A549 (cell line): ENCODE measurements around the gene PROCR. TPM values are rescaled to one million over a fixed set of nuclear protein-coding genes. Genes with fewer than 3 reads are reported as not detected.
"Not testable (repeated sequence)": the region's sequence is repeated elsewhere in the genome, so short reads cannot be mapped to it uniquely, and the experiment has no call there.

Experiments
- ATAC-seq, 2 experiments: fragments of 200-7000 bp in 1 of 2; fragments of >200 bp in 1 of 2; cut with Nextera tagmentation in 1 of 2; cut with Tn5 transposase in 1 of 2; 3 replicates each; pipeline versions ENCODE4 v1.8.0 to v1.9.1; 2018 to 2020; ENCODE audit warnings: mild to moderate bottlenecking in 1 of 2, moderate library complexity in 1 of 2
- CTCF ChIA-PET: fragments of 300-600 bp; sonication (Branson Sonifier 250); formaldehyde crosslinking; extraction: SDS; loops from one replicate; lab custom pipeline; 2021; ENCODE audit warnings: antibody characterized with exemption, inconsistent platforms; lab: Yijun Ruan, JAX
- POLR2A ChIA-PET: fragments of 350-600 bp; formaldehyde crosslinking; extraction: SDS; loops from one replicate; lab custom pipeline; 2021; ENCODE audit warnings: antibody characterized with exemption, inconsistent platforms; lab: Yijun Ruan, JAX
- DNase-seq, 2 experiments: peaks; one replicate each; pipeline versions ENCODE4 v3.0.0 to v3.0.0-alpha.2; 2011 to 2016; ENCODE audit warnings: low read depth in 1 of 2, low spot score in 1 of 2
- FAIRE-seq: peaks from 2 replicates; lab custom pipeline; 2011; peaks lifted over from hg19 to GRCh38; lab: Jason Lieb, UNC
- H3K27ac ChIP-seq, 2 experiments: fragments of >200 bp; sonication (Bioruptor Twin); formaldehyde crosslinking; 3 replicates each; pipeline ENCODE4 v1.5.1; 2016 to 2017
- H3K4me1 ChIP-seq: fragments of >200 bp; sonication (Bioruptor Twin); formaldehyde crosslinking; 3 replicates; pipeline ENCODE4 v1.6.1; 2016
- H3K4me2 ChIP-seq: fragments of >200 bp; sonication (Bioruptor Twin); formaldehyde crosslinking; 3 replicates; pipeline ENCODE4 v1.6.1; 2016
- H3K4me3 ChIP-seq: fragments of >200 bp; sonication (Bioruptor Twin); formaldehyde crosslinking; 3 replicates; pipeline ENCODE4 v1.5.1; 2016
- H3K9me3 ChIP-seq: fragments of >200 bp; sonication (Bioruptor Twin); formaldehyde crosslinking; 3 replicates; pipeline ENCODE4 v1.6.1; 2016
- ATOH8 ChIP-seq: fragments of 250-450 bp; sonication (Bioruptor Pico); IDR thresholded peaks from 2 replicates; pipeline ENCODE4 v1.5.0; 2020; ENCODE audit warnings: low read depth, mild to moderate bottlenecking, moderate library complexity
- BHLHE40 ChIP-seq: IDR thresholded peaks from 2 replicates; pipeline ENCODE4 v1.6.1; 2012; ENCODE audit warnings: low read depth, low read length, inconsistent platforms
- CBX2 ChIP-seq: fragments of 200-600 bp; sonication (generic); IDR thresholded peaks from 2 replicates; pipeline ENCODE4 v1.6.1; 2016; ENCODE audit warnings: low read depth, mild to moderate bottlenecking, borderline replicate concordance
- CBX8 ChIP-seq: fragments of 200-600 bp; sonication (generic); IDR thresholded peaks from 2 replicates; pipeline ENCODE4 v1.6.1; 2016
- ELK1 ChIP-seq: fragments of 150-350 bp; IDR thresholded peaks from 2 replicates; pipeline ENCODE4 v1.6.1; 2014; ENCODE audit warnings: low read depth, mild to moderate bottlenecking, low read length
- FOSB ChIP-seq: fragments of 250-450 bp; sonication (Bioruptor Pico); IDR thresholded peaks from 2 replicates; pipeline ENCODE4 v1.5.0; 2020; ENCODE audit warnings: mild to moderate bottlenecking, moderate library complexity
- HDAC2 ChIP-seq: fragments of 200-600 bp; sonication (generic); IDR thresholded peaks from 2 replicates; pipeline ENCODE4 v1.6.1; 2016
- HES2 ChIP-seq: fragments of >200 bp; sonication (Bioruptor Twin); formaldehyde crosslinking; IDR thresholded peaks from 2 replicates; pipeline ENCODE4 v1.6.1; 2016
- HEYL ChIP-seq: fragments of 250-450 bp; sonication (Bioruptor Pico); IDR thresholded peaks from 2 replicates; pipeline ENCODE4 v1.8.0; 2021; ENCODE audit warnings: mild to moderate bottlenecking, moderate library complexity
- JUNB ChIP-seq: fragments of >200 bp; sonication (Bioruptor Twin); formaldehyde crosslinking; IDR thresholded peaks from 2 replicates; pipeline ENCODE4 v1.6.1; 2016
- MYC ChIP-seq: IDR thresholded peaks from 2 replicates; pipeline ENCODE4 v1.6.1; 2012; ENCODE audit warnings: mild to moderate bottlenecking, inconsistent platforms, low read length, improper control_type of control experiment, borderline replicate concordance
- POLR2A ChIP-seq: IDR thresholded peaks from 2 replicates; pipeline ENCODE4 v1.6.1; 2012; ENCODE audit warnings: mild to moderate bottlenecking, low read length
- RAD21 ChIP-seq, 2 experiments: fragments of >200 bp in 1 of 2; sonication (Bioruptor Twin) in 1 of 2; formaldehyde crosslinking in 1 of 2; IDR thresholded peaks in 1 of 2; conservative IDR thresholded peaks in 1 of 2; 2 replicates in 1 of 2; 3 replicates in 1 of 2; pipeline ENCODE4 v1.6.1; 2012 to 2018; ENCODE audit warnings: inconsistent platforms in 1 of 2
- RARB ChIP-seq: fragments of 250-450 bp; sonication (Bioruptor Pico); IDR thresholded peaks from 2 replicates; pipeline ENCODE4 v1.8.0; 2021; ENCODE audit warnings: mild to moderate bottlenecking, moderate library complexity
- RCOR1 ChIP-seq: fragments of 150-350 bp; IDR thresholded peaks from 2 replicates; pipeline ENCODE4 v1.6.1; 2014; ENCODE audit warnings: antibody characterized with exemption, low read length, low read depth
- REST ChIP-seq: fragments of 200-600 bp; sonication (generic); IDR thresholded peaks from 2 replicates; pipeline ENCODE4 v1.6.1; 2016; ENCODE audit warnings: antibody characterized with exemption, mild to moderate bottlenecking, moderate library complexity
- TFCP2L1 ChIP-seq: fragments of 250-450 bp; sonication (Bioruptor Pico); IDR thresholded peaks from 2 replicates; pipeline ENCODE4 v1.5.0; 2021; ENCODE audit warnings: mild to moderate bottlenecking
- WGBS: methylation state at CpG from one replicate; pipeline ENCODE4 v1.1.6; 2017; ENCODE audit errors: missing lambda C conversion rate; 5-methylcytosine and 5-hydroxymethylcytosine counted together
- polyA plus RNA-seq, 4 experiments: library from polyadenylated mRNA; depleted of rRNA in 3 of 4; stranded (reverse); fragments of >200 nt; fragmentation: RNase III in 1 of 4; extraction: RNeasy Plus Mini Kit Qiagen cat#74134 plus additional on column Dnase treatment in 1 of 4; gene quantifications; 2 replicates in 3 of 4; 3 replicates in 1 of 4; pipeline ENCODE4 v1.2.3, GENCODE V29; 2011 to 2017

PROCR gene
- polyA plus RNA-seq, 2 of the 4 experiments (the other 2 are of a cell fraction) = 123 to 134 TPM

- 78% methylated on average over 2 of the region's 2 CpGs for WGBS
- Histone ChIP-seq H3K4me1 (no peaks in the 10 kb centered on the region), H3K9me3 (no peaks in the 10 kb centered on the region), H3K4me2 (no peak overlapping the region), H3K27ac (no peak overlapping the region), H3K4me3 (no peak overlapping the region)
- ATAC-seq = no peak
- ChIA-PET POLR2A (no interaction called here), CTCF (no interaction called here)
- FAIRE-seq = no peak
- DNase-seq = no peak
- no peak for TF ChIP-seq CBX2
- no peak for TF ChIP-seq HES2
- TF ChIP-seq HDAC2 = no peak
Observed at GRCh38 chr20:35155936-35156335, 15.9 kb upstream of the PROCR start.

- CTCF ChIA-PET = interaction anchor here (0.6 to 1.5 kb wide), 5 partner anchors 10 to 283 kb away, joined by 3 to 4 read pairs (median 3); partner anchors contain the start of gene EDEM2
- ATAC-seq = no peak
- WGBS = 84% methylated on average over 6 of the region's 6 CpGs
Observed at GRCh38 chr20:35156978-35157377, 14.9 kb upstream of the PROCR start.

GRCh38 chr20:35160341-35160740 is 11.5 kb upstream of the PROCR start:
- POLR2A ChIA-PET, H3K9me3 ChIP-seq, H3K4me3 ChIP-seq, H3K4me2 ChIP-seq, H3K4me1 ChIP-seq, ATAC-seq, DNase-seq, H3K27ac ChIP-seq, FAIRE-seq: not testable (repeated sequence)
- CTCF ChIA-PET = interaction anchor here (2.6 kb wide), 1 partner anchor 109 kb away, joined by 7 read pairs; no protein-coding TSS in a partner anchor
- WGBS = 83% methylated on average over 5 of the region's 5 CpGs

More at GRCh38 chr20:35156978-35157377, 14.9 kb upstream of the PROCR start:
- TF ChIP-seq MYC (no peak), REST (no peak), BHLHE40 (no peak), TFCP2L1 (CRISPR knock-in tag) (no peak), CBX8 (no peak), RAD21 (conservative IDR thresholded peaks at IDR 0.05 in 1 of 2, IDR thresholded peaks at IDR 0.05 in 1 of 2) (no peak), HEYL (CRISPR knock-in tag) (no peak), JUNB (no peak), ATOH8 (CRISPR knock-in tag) (no peak), RARB (no peak), ELK1 (no peak), POLR2A (no peak), RCOR1 (no peak), FOSB (no peak)
- H3K27ac ChIP-seq = no peak overlapping the region
- no peaks in the 10 kb centered on the region for H3K4me1 ChIP-seq
- FAIRE-seq = no peak
- DNase-seq = no peak
- POLR2A ChIA-PET = no interaction called here
- H3K4me2 ChIP-seq = no peak overlapping the region
- H3K4me3 ChIP-seq = no peak overlapping the region
- H3K9me3 ChIP-seq = no peaks in the 10 kb centered on the region

- ATAC-seq, H3K4me2 ChIP-seq, H3K27ac ChIP-seq, H3K9me3 ChIP-seq, FAIRE-seq, H3K4me1 ChIP-seq, POLR2A ChIA-PET, H3K4me3 ChIP-seq, DNase-seq: not testable (repeated sequence)
- CTCF ChIA-PET = interaction anchor here (0.9 to 1.4 kb wide), 2 partner anchors 19 to 100 kb away, joined by 3 to 10 read pairs; no protein-coding TSS in a partner anchor
Observed at GRCh38 chr20:35164531-35164930, 7.3 kb upstream of the PROCR start.
